KMS-11 (cell line): ENCODE measurements around the gene C1QTNF2.

Source experiments
- H2AFZ ChIP-seq: fragments of 200-600 bp; sonication (generic); 2 replicates; pipeline ENCODE4 v1.6.1; 2016; ENCODE audit warnings: antibody characterized with exemption, mixed run types, low read depth
- H3K27ac ChIP-seq: fragments of 200-600 bp; sonication (generic); 2 replicates; pipeline ENCODE4 v1.6.1; 2016; ENCODE audit warnings: mild to moderate bottlenecking, mixed run types
- H3K27me3 ChIP-seq: fragments of 200-600 bp; sonication (generic); 2 replicates; pipeline ENCODE4 v1.6.1; 2017; ENCODE audit warnings: mild to moderate bottlenecking, low read depth, mixed run types, moderate library complexity; ENCODE audit not compliant: insufficient read depth
- H3K36me3 ChIP-seq: fragments of 200-600 bp; sonication (generic); 2 replicates; pipeline ENCODE4 v1.6.1; 2017; ENCODE audit warnings: mild to moderate bottlenecking, mixed run types; ENCODE audit not compliant: insufficient read depth
- H3K4me1 ChIP-seq: fragments of 200-600 bp; sonication (generic); 2 replicates; pipeline ENCODE4 v1.6.1; 2016; ENCODE audit warnings: mild to moderate bottlenecking, low read depth, mixed run types; ENCODE audit not compliant: poor library complexity, severe bottlenecking
- H3K4me2 ChIP-seq: fragments of 200-600 bp; sonication (generic); 2 replicates; pipeline ENCODE4 v1.7.0; 2016; ENCODE audit warnings: mild to moderate bottlenecking, mixed run types
- H3K4me3 ChIP-seq: fragments of 200-600 bp; sonication (generic); IDR thresholded peaks from 2 replicates; pipeline ENCODE4 v1.6.1; 2017; ENCODE audit warnings: low read depth, low read length, mixed read lengths; ENCODE audit not compliant: insufficient read depth
- H3K79me2 ChIP-seq: fragments of 200-600 bp; sonication (generic); 2 replicates; pipeline ENCODE4 v1.6.1; 2016; ENCODE audit warnings: low read depth, mixed run types; ENCODE audit not compliant: insufficient read depth
- H3K9ac ChIP-seq: fragments of 200-600 bp; sonication (generic); 2 replicates; pipeline ENCODE4 v1.6.1; 2016; ENCODE audit warnings: mild to moderate bottlenecking, mixed run types
- H4K20me1 ChIP-seq: fragments of 200-600 bp; sonication (generic); 2 replicates; pipeline ENCODE4 v1.6.1; 2016; ENCODE audit warnings: mild to moderate bottlenecking, mixed run types; ENCODE audit not compliant: insufficient read depth
- CTCF ChIP-seq: fragments of 200-600 bp; sonication (generic); conservative IDR thresholded peaks from 2 replicates; pipeline ENCODE4 v1.6.1; 2017; ENCODE audit warnings: low read depth, mild to moderate bottlenecking, antibody characterized with exemption, low read length, moderate library complexity, mixed read lengths

The C1QTNF2 gene

DNA sequence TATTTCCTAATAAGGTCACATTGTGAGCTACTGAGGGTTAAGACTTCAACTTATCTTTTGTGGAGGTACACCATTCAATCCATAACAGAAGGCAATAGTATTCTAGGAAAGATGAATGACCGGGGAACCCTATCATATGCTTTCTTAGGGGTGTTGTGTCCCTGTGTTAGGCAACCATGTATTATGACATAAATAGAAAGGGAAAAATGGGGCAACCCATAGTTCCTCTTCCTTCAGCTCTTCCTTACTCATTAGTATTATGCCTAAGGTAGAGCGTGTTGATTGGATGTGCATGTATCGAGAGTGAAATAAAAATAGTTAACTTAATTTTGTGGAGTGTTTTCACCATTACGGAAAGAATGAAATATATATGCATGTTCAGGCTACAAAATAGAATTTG, 52.0 kb downstream of the C1QTNF2 start:
- H3K27ac ChIP-seq = no peak overlapping the region
- H3K4me2 ChIP-seq = no peak overlapping the region
- no peaks in the 10 kb centered on the region for H3K27me3 ChIP-seq
- TF ChIP-seq CTCF = no peak
- H3K36me3 ChIP-seq = no peaks in the 10 kb centered on the region
- no peak overlapping the region for H3K9ac ChIP-seq
- H3K79me2 ChIP-seq = no peaks in the 10 kb centered on the region
- H2AFZ ChIP-seq = no peak overlapping the region
- no peak overlapping the region for H3K4me3 ChIP-seq
- H4K20me1 ChIP-seq = no peaks in the 10 kb centered on the region
- peaks cover 9% of the 10 kb centered on the region for H3K4me1 ChIP-seq

GRCh38 chr5:160317434-160317833, 53.0 kb downstream of the C1QTNF2 start:
- Histone ChIP-seq H3K9ac (no peak overlapping the region), H3K27me3 (0 out of 2 replicates have a peak, but pooled peaks cover 2% of the 10 kb centered on the region), H4K20me1 (no peaks in the 10 kb centered on the region), H3K4me1 (peaks cover 9% of the 10 kb centered on the region), H3K27ac (no peak overlapping the region), H3K79me2 (no peaks in the 10 kb centered on the region), H3K36me3 (no peaks in the 10 kb centered on the region), H3K4me2 (no peak overlapping the region), H2AFZ (no peak overlapping the region), H3K4me3 (no peak overlapping the region)
- TF ChIP-seq CTCF = no peak

- H2AFZ ChIP-seq = peak overlapping the region; percentile 36
- H4K20me1 ChIP-seq = no peaks in the 10 kb centered on the region
- H3K27me3 ChIP-seq = 0 out of 2 replicates have a peak, but pooled peaks cover 2% of the 10 kb centered on the region
- no peaks in the 10 kb centered on the region for H3K36me3 ChIP-seq
- TF ChIP-seq CTCF = no peak
- no peaks in the 10 kb centered on the region for H3K79me2 ChIP-seq
- H3K27ac ChIP-seq = no peak overlapping the region
- peaks cover 9% of the 10 kb centered on the region for H3K4me1 ChIP-seq
- no peak overlapping the region for H3K4me3 ChIP-seq
- H3K9ac ChIP-seq = no peak overlapping the region
- H3K4me2 ChIP-seq = no peak overlapping the region; the same call in 1 of the 2 replicates
These were observed 54.5 kb downstream of the C1QTNF2 start for GRCh38 chr5:160315968-160316367.

DNA sequence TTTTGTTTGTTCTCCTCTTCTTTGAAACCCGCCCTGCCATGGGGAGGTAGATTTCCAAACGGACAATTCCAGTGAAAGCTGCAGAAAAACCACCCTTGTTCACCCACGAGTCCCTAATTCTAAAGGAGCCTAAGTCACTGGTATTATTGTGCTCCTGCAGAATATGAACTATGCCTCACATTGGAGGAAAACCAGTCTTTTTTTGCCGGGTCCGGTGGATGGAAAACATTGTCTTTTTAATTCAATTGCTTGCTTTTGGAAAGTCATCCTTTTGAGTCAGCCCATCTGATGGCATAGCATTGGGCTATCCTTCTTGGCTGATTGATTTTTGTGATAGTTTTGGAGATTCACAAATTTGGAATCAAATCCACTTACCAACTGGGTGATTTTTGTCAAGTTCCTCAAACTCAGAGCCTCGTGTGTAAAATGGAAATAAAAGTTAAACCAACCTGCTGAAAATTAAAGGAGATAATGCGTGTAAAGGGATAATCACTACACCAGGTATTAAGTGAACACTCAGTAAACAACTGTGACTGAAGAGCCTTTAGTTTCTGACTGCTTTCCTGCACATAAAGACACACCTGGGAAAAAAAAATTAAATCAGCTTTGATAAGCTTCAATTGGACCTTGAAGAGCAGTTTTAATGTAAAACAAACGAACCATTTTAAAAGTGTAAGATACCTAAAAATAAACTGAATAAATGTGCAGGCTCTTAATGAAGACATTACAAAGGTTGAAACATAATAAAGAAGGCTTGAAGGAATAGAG, 57.3 kb downstream of the C1QTNF2 start:
- no peaks in the 10 kb centered on the region for H3K36me3 ChIP-seq
- H3K27me3 ChIP-seq = 0 out of 2 replicates have a peak, but pooled peaks cover 2% of the 10 kb centered on the region
- H4K20me1 ChIP-seq = no peaks in the 10 kb centered on the region
- H2AFZ ChIP-seq = peak overlapping the region; percentile 69
- H3K27ac ChIP-seq = no peak overlapping the region
- H3K4me1 ChIP-seq = peaks cover 9% of the 10 kb centered on the region
- H3K4me2 ChIP-seq = no peak overlapping the region; the same call in 1 of the 2 replicates
- H3K9ac ChIP-seq = no peak overlapping the region
- TF ChIP-seq CTCF = no peak
- no peaks in the 10 kb centered on the region for H3K79me2 ChIP-seq
- H3K4me3 ChIP-seq = no peak overlapping the region
